Ovary (tissue), 9 donors: Measurements from ENCODE around the gene XXYLT1. TPM values are rescaled to one million over a fixed set of nuclear protein-coding genes. Genes with fewer than 3 reads are reported as not detected.
A peak's percentile ranks its signal among the peaks of the same experiment; 100 is the strongest.

Source experiments
- DNase-seq, 5 donors: peaks; one replicate each; pipeline ENCODE4 v3.0.0-alpha.2; 2019 to 2020
- H3K27ac ChIP-seq, 2 donors: fragments of 200-600 bp; one replicate each; pipeline versions ENCODE4 v1.5.1 to v1.8.0; 2019 to 2022
- H3K27me3 ChIP-seq: fragments of 200-600 bp; one replicate; pipeline ENCODE4 v1.8.0; 2022
- H3K36me3 ChIP-seq: fragments of 200-600 bp; sonication (generic); one replicate; pipeline ENCODE4 v1.5.1; 2019
- H3K4me1 ChIP-seq: one replicate; pipeline ENCODE4 v1.8.1; 2013; ENCODE audit warnings: mild to moderate bottlenecking, moderate library complexity; ENCODE audit not compliant: insufficient read depth
- H3K4me3 ChIP-seq: fragments of 200-600 bp; sonication (generic); one replicate; pipeline ENCODE4 v1.5.1; 2017
- H3K9me3 ChIP-seq, 2 donors: fragments of 200-600 bp in 1 of 2; sonication (generic) in 1 of 2; one replicate each; pipeline versions ENCODE4 v1.5.1 to v1.8.1; 2013 to 2019; ENCODE audit warnings: mild to moderate bottlenecking in 1 of 2, moderate library complexity in 1 of 2
- CTCF ChIP-seq, 3 donors: fragments of 450-650 bp in 2 of 3; fragments of 200-600 bp in 1 of 3; IDR thresholded peaks; one replicate each; pipeline versions ENCODE4 v1.5.1 to v1.8.0; 2016 to 2022; ENCODE audit warnings: antibody characterized with exemption in 3 of 3, mild to moderate bottlenecking in 1 of 3
- EP300 ChIP-seq: sonication (generic); formaldehyde crosslinking; IDR thresholded peaks from one replicate; pipeline ENCODE4 v1.6.1; 2017; ENCODE audit warnings: antibody characterized with exemption
- POLR2A ChIP-seq: fragments of 450-650 bp; IDR thresholded peaks from one replicate; pipeline ENCODE4 v1.6.1; 2017; ENCODE audit warnings: antibody characterized with exemption, mild to moderate bottlenecking, moderate library complexity
- WGBS, 3 donors: extraction: QIAGEN DNeasy Blood & Tissue Kit in 1 of 3; methylation state at CpG; one replicate each; pipeline versions ENCODE4 v1.1.5 to v1.1.7; 2013 to 2017; 5-methylcytosine and 5-hydroxymethylcytosine counted together
- intact Hi-C, 4 donors: fragments of 100-400 bp; cut with DNase I; formaldehyde crosslinking; loops; one replicate each; pipeline versions ENCODE4 v1.11.0 to v1.15.1; 2022 to 2023
- polyA plus RNA-seq, 2 donors: library from polyadenylated mRNA; stranded (reverse); fragments of 200-250 nt in 1 of 2; fragments of 350-450 nt in 1 of 2; fragmentation: Illumina TruSeq in 1 of 2; extraction: RNeasy Lipid Tissue Mini Kit (QIAGEN cat#74804) in 1 of 2; gene quantifications; one replicate each; pipeline ENCODE4 v1.2.3, GENCODE V29; 2013 to 2014
- total RNA-seq, 7 donors: library from RNA; depleted of rRNA in 2 of 7; stranded (reverse); fragments of >200 nt in 2 of 7; fragmentation: NEBNext Ultra II Directional in 3 of 7; extraction: Animal tissue kit (Norgen Biotek cat#: 25700) in 3 of 7; gene quantifications; one replicate each; pipeline versions ENCODE4 v1.1.0 to v1.2.4, GENCODE V29; 2016 to 2023
- donor health status: DM: no; HTN: no; CAD: no; lungs with moderate emphysema.
- donor health status: DM: no; HTN: no; CAD: no.
- donor health status: Bipolar disorder and iron deficiency.
- donor health status: DM: yes; HTN: yes; CAD: no.
- donor health status: DM: no; HTN: no; CAD: no.
- donor health status: DM: yes; HTN: yes; CAD: no.

Gene XXYLT1
- total and polyA plus RNA-seq, 9 donors = 5.6 to 13.6 (median 10.2) TPM

GRCh38 chr3:195087328-195087727 is 183.6 kb downstream of the XXYLT1 start:
- Histone ChIP-seq H3K4me1 (no peaks in the 10 kb centered on the region), H3K36me3 (no peaks in the 10 kb centered on the region), H3K4me3 (peak overlapping the region; percentile 22), H3K27ac (no peak overlapping the region), H3K9me3 (no peaks in the 10 kb centered on the region), H3K27me3 (no peaks in the 10 kb centered on the region)
- no peak for TF ChIP-seq CTCF (IDR thresholded peaks at IDR 0.05)
- TF ChIP-seq EP300 = no peak
- TF ChIP-seq POLR2A = no peak
- DNase-seq = no peak
- 66 to 78% (median 78%) methylated on average over 7 of the region's 7 CpGs for WGBS, 3 donors
- intact Hi-C loops = no loop called here

GRCh38 chr3:195086885-195087284 is 184.1 kb downstream of the XXYLT1 start:
- no peak overlapping the region for H3K27ac ChIP-seq

GRCh38 chr3:195086341-195086740 is 184.6 kb downstream of the XXYLT1 start:
- TF ChIP-seq POLR2A (no peak), CTCF (IDR thresholded peaks at IDR 0.05) (no peak), EP300 (no peak)
- no peaks in the 10 kb centered on the region for H3K27me3 ChIP-seq
- 96 to 99% (median 96%) methylated on average over 4 of the region's 4 CpGs for whole genome bisulfite sequencing, 3 donors
- DNase-seq = no peak
- no peak overlapping the region for H3K27ac ChIP-seq
- intact Hi-C loops = no loop called here
- no peaks in the 10 kb centered on the region for H3K9me3 ChIP-seq
- no peak overlapping the region for H3K4me3 ChIP-seq
- H3K4me1 ChIP-seq = no peaks in the 10 kb centered on the region
- H3K36me3 ChIP-seq = no peaks in the 10 kb centered on the region

More at GRCh38 chr3:195086885-195087284, 184.1 kb downstream of the XXYLT1 start:
- Histone ChIP-seq H3K36me3 (no peaks in the 10 kb centered on the region), H3K4me3 (no peak overlapping the region), H3K27me3 (no peaks in the 10 kb centered on the region), H3K9me3 (no peaks in the 10 kb centered on the region), H3K4me1 (no peaks in the 10 kb centered on the region)
- no peak for TF ChIP-seq CTCF (IDR thresholded peaks at IDR 0.05)
- no peak for TF ChIP-seq EP300
- no peak for TF ChIP-seq POLR2A
- DNase-seq = no peak
- 86 to 94% (median 92%) methylated on average over 11 to 13 of the region's 13 CpGs for whole genome bisulfite sequencing, 3 donors
- intact Hi-C loops = no loop called here

- no peak for TF ChIP-seq EP300
- no peak for TF ChIP-seq POLR2A
- no peak for TF ChIP-seq CTCF (IDR thresholded peaks at IDR 0.05)
- Histone ChIP-seq H3K36me3 (no peaks in the 10 kb centered on the region), H3K27me3 (no peaks in the 10 kb centered on the region), H3K4me3 (no peak overlapping the region), H3K9me3 (no peaks in the 10 kb centered on the region), H3K4me1 (no peaks in the 10 kb centered on the region), H3K27ac (no peak overlapping the region)
- no peak for DNase-seq
- WGBS, 3 donors = 94 to 97% (median 94%) methylated on average over 21 of the region's 21 CpGs
- intact Hi-C loops = no loop called here
Observed at GRCh38 chr3:195085356-195086130, 185.4 kb downstream of the XXYLT1 start.
